NCI-H146 treated with DMSO at 0.1 percent for 48 hours (cell line): Measurements from ENCODE around the gene ABCA3.

Experiments
- DNase-seq: peaks from one replicate; lab custom pipeline; 2025; ENCODE audit not compliant: unreplicated experiment; lab: John Stamatoyannopoulos, UW

ABCA3 gene

GRCh38 chr16:2235695-2236336 lies 104.7 kb downstream of the ABCA3 start:
- DNase-seq, result no peak

GRCh38 chr16:2235234-2235651 lies 105.3 kb downstream of the ABCA3 start:
- no peak for DNase-seq

- no peak for DNase-seq
These were observed 105.7 kb downstream of the ABCA3 start for GRCh38 chr16:2234813-2235170.

GRCh38 chr16:2233872-2234812 lies 106.4 kb downstream of the ABCA3 start:
- DNase-seq, result no peak

GRCh38 chr16:2233046-2233775 lies 107.3 kb downstream of the ABCA3 start:
- no peak for DNase-seq

- DNase-seq, result no peak
These were observed 108.2 kb downstream of the ABCA3 start for GRCh38 chr16:2232094-2232990.

- DNase-seq, result no peak
These were observed 109.3 kb downstream of the ABCA3 start for GRCh38 chr16:2231016-2231931.

- DNase-seq, result no peak
These were observed 110.2 kb downstream of the ABCA3 start for GRCh38 chr16:2230376-2230775.

- DNase-seq, result no peak
These were observed 110.8 kb downstream of the ABCA3 start for GRCh38 chr16:2229632-2230250.

GRCh38 chr16:2229091-2229490 lies 111.4 kb downstream of the ABCA3 start:
- DNase-seq, result no peak

GRCh38 chr16:2228161-2228824 lies 112.2 kb downstream of the ABCA3 start:
- no peak for DNase-seq

GRCh38 chr16:2226918-2227317 lies 113.6 kb downstream of the ABCA3 start:
- DNase-seq, result no peak

- no peak for DNase-seq
These were observed 114.2 kb downstream of the ABCA3 start for GRCh38 chr16:2226245-2226793.
